Measurements from ENCODE around the gene ROBO1. TPM values are rescaled to one million over a fixed set of nuclear protein-coding genes. Genes with fewer than 3 reads are reported as not detected.
"Not testable (repeated sequence)": the region's sequence is repeated elsewhere in the genome, so short reads cannot be mapped to it uniquely, and the experiment has no call there.

Gene ROBO1
- polyA plus RNA-seq, 1 donor (not counting 4 experiments of a cell fraction or from before 2014, with no cell fraction given), result 27.1 TPM

- dilution Hi-C loops (cut with MboI; ENCODE audit: extremely low pct_ligation_motif_present, low sequenced_read_pairs), result no loop called here
- FAIRE-seq (no peak), DNase-seq (ENCODE audit: low read depth, low spot score) (no peak)
- Histone ChIP-seq H3K4me1 (ENCODE audit: control insufficient read depth, extremely low read depth, insufficient read depth, low read length) (no peaks in the 10 kb centered on the region), H3K79me2 (ENCODE audit: control insufficient read depth, insufficient read depth, low read length) (no peaks in the 10 kb centered on the region), H3K9me3 (ENCODE audit: control insufficient read depth, low read depth, low read length) (no peaks in the 10 kb centered on the region), H3K36me3 (ENCODE audit: control insufficient read depth in 2 of 2, extremely low read depth in 1 of 2, insufficient read depth in 2 of 2, low read length in 2 of 2) (peaks cover 0 to 1% of the 10 kb centered on the region in 2 experiments), H2AFZ (ENCODE audit: control insufficient read depth, low read length) (no peak overlapping the region), H4K20me1 (ENCODE audit: control insufficient read depth, extremely low read depth, insufficient read depth, low read length) (no peaks in the 10 kb centered on the region), H3K27me3 (ENCODE audit: control insufficient read depth, extremely low read depth, insufficient read depth, low read length) (no peaks in the 10 kb centered on the region), H3K9ac (ENCODE audit: control insufficient read depth, extremely low read depth, insufficient read depth, low read length) (no peak overlapping the region), H3K4me2 (ENCODE audit: control insufficient read depth, extremely low read depth, insufficient read depth, low read depth, low read length) (no peak overlapping the region), H3K27ac (ENCODE audit: control insufficient read depth, insufficient read depth, low read length) (no peak overlapping the region), H3K9me1 (ENCODE audit: control insufficient read depth, extremely low read depth, insufficient read depth, low read length) (no peaks in the 10 kb centered on the region), H3K4me3 (ENCODE audit: control insufficient read depth in 2 of 3, extremely low read depth in 1 of 3, insufficient read depth in 2 of 3, low read depth in 1 of 3, low read length in 3 of 3) (no peak overlapping the region)
- TF ChIP-seq EZH2 (IDR thresholded peaks at IDR 0.05; ENCODE audit: low read length), result no peak
- TF ChIP-seq, protein P1, sequence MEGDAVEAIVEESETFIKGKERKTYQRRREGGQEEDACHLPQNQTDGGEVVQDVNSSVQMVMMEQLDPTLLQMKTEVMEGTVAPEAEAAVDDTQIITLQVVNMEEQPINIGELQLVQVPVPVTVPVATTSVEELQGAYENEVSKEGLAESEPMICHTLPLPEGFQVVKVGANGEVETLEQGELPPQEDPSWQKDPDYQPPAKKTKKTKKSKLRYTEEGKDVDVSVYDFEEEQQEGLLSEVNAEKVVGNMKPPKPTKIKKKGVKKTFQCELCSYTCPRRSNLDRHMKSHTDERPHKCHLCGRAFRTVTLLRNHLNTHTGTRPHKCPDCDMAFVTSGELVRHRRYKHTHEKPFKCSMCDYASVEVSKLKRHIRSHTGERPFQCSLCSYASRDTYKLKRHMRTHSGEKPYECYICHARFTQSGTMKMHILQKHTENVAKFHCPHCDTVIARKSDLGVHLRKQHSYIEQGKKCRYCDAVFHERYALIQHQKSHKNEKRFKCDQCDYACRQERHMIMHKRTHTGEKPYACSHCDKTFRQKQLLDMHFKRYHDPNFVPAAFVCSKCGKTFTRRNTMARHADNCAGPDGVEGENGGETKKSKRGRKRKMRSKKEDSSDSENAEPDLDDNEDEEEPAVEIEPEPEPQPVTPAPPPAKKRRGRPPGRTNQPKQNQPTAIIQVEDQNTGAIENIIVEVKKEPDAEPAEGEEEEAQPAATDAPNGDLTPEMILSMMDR (optimal IDR thresholded peaks at IDR 0.05 in 1 of 3, IDR thresholded peaks at IDR 0.05 in 1 of 3, conservative IDR thresholded peaks at IDR 0.05 in 1 of 3; ENCODE audit: extremely low read depth in 1 of 3, insufficient read depth in 2 of 3, low read length in 3 of 3), result no peak
These were observed 1080.3 kb downstream of the ROBO1 start for GRCh38 chr3:78687520-78687919.

- H3K79me2 ChIP-seq (ENCODE audit: control insufficient read depth, insufficient read depth, low read length), result no peaks in the 10 kb centered on the region
- no peak overlapping the region for H3K27ac ChIP-seq (ENCODE audit: control insufficient read depth, insufficient read depth, low read length)
- H3K4me1 ChIP-seq (ENCODE audit: control insufficient read depth, extremely low read depth, insufficient read depth, low read length), result no peaks in the 10 kb centered on the region
- H3K9me3 ChIP-seq (ENCODE audit: control insufficient read depth, low read depth, low read length), result no peaks in the 10 kb centered on the region
- H3K9me1 ChIP-seq (ENCODE audit: control insufficient read depth, extremely low read depth, insufficient read depth, low read length), result no peaks in the 10 kb centered on the region
- FAIRE-seq (no peak), DNase-seq (ENCODE audit: low read depth, low spot score) (no peak)
- no peak overlapping the region for H3K9ac ChIP-seq (ENCODE audit: control insufficient read depth, extremely low read depth, insufficient read depth, low read length)
- no peaks in the 10 kb centered on the region for H3K27me3 ChIP-seq (ENCODE audit: control insufficient read depth, extremely low read depth, insufficient read depth, low read length)
- no peaks in the 10 kb centered on the region for H3K36me3 ChIP-seq (ENCODE audit: control insufficient read depth in 2 of 2, extremely low read depth in 1 of 2, insufficient read depth in 2 of 2, low read length in 2 of 2)
- no peak overlapping the region for H2AFZ ChIP-seq (ENCODE audit: control insufficient read depth, low read length)
- H4K20me1 ChIP-seq (ENCODE audit: control insufficient read depth, extremely low read depth, insufficient read depth, low read length), result no peaks in the 10 kb centered on the region
- H3K4me2 ChIP-seq (ENCODE audit: control insufficient read depth, extremely low read depth, insufficient read depth, low read depth, low read length), result no peak overlapping the region
- dilution Hi-C loops (cut with MboI; ENCODE audit: extremely low pct_ligation_motif_present, low sequenced_read_pairs), result no loop called here
- H3K4me3 ChIP-seq (ENCODE audit: control insufficient read depth in 2 of 3, extremely low read depth in 1 of 3, insufficient read depth in 2 of 3, low read depth in 1 of 3, low read length in 3 of 3), result no peak overlapping the region
- TF ChIP-seq EZH2 (IDR thresholded peaks at IDR 0.05; ENCODE audit: low read length), result no peak
- TF ChIP-seq, protein P1 (optimal IDR thresholded peaks at IDR 0.05 in 1 of 3, IDR thresholded peaks at IDR 0.05 in 1 of 3, conservative IDR thresholded peaks at IDR 0.05 in 1 of 3; ENCODE audit: extremely low read depth in 1 of 3, insufficient read depth in 2 of 3, low read length in 3 of 3), result no peak
These were observed 1084.5 kb downstream of the ROBO1 start for GRCh38 chr3:78683284-78683683.

DNA sequence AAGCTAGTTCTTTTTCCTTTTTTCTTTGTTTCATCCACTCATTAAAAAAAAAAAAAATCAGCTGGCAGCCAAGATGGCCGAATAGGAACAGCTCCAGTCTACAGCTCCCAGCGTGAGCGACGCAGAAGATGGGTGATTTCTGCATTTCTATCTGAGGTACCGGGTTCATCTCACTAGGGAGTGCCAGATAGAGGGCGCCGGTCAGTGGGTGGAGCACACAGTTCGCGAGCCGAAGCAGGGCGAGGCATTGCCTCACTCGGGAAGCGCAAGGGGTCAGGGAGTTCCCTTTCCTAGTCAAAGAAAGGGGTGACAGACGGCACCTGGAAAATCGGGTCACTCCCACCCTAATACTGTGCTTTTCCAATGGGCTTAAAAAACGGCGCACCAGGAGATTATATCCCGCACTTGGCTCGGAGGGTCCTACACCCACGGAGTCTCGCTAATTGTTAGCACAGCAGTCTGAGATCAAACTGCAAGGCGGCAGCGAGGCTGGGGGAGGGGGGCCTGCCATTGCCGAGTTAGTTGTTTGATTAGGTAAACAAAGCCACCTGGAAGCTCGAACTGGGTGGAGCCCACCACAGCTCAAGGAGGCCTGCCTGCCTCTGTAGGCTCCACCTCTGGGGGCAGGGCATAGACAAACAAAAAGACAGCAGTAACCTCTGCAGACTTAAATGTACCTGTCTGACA lies 1092.5 kb downstream of the ROBO1 start:
- H2AFZ ChIP-seq (ENCODE audit: control insufficient read depth, low read length); H3K36me3 ChIP-seq (ENCODE audit: control insufficient read depth in 2 of 2, extremely low read depth in 1 of 2, insufficient read depth in 2 of 2, low read length in 2 of 2); H3K27ac ChIP-seq (ENCODE audit: control insufficient read depth, insufficient read depth, low read length); H4K20me1 ChIP-seq (ENCODE audit: control insufficient read depth, extremely low read depth, insufficient read depth, low read length); H3K4me1 ChIP-seq (ENCODE audit: control insufficient read depth, extremely low read depth, insufficient read depth, low read length); H3K27me3 ChIP-seq (ENCODE audit: control insufficient read depth, extremely low read depth, insufficient read depth, low read length); H3K9ac ChIP-seq (ENCODE audit: control insufficient read depth, extremely low read depth, insufficient read depth, low read length); FAIRE-seq; H3K79me2 ChIP-seq (ENCODE audit: control insufficient read depth, insufficient read depth, low read length); H3K4me3 ChIP-seq (ENCODE audit: control insufficient read depth in 2 of 3, extremely low read depth in 1 of 3, insufficient read depth in 2 of 3, low read depth in 1 of 3, low read length in 3 of 3); dilution Hi-C loops (cut with MboI; ENCODE audit: extremely low pct_ligation_motif_present, low sequenced_read_pairs); DNase-seq (ENCODE audit: low read depth, low spot score); H3K4me2 ChIP-seq (ENCODE audit: control insufficient read depth, extremely low read depth, insufficient read depth, low read depth, low read length); H3K9me3 ChIP-seq (ENCODE audit: control insufficient read depth, low read depth, low read length); H3K9me1 ChIP-seq (ENCODE audit: control insufficient read depth, extremely low read depth, insufficient read depth, low read length): not testable (repeated sequence)
